CMK (cell line): ENCODE measurements around the gene FAM171A1.

ENCODE experiments used
- DNase-seq: peaks from one replicate; pipeline ENCODE4 v3.0.0-alpha.2; 2010; ENCODE audit warnings: low read depth

Gene FAM171A1

DNA sequence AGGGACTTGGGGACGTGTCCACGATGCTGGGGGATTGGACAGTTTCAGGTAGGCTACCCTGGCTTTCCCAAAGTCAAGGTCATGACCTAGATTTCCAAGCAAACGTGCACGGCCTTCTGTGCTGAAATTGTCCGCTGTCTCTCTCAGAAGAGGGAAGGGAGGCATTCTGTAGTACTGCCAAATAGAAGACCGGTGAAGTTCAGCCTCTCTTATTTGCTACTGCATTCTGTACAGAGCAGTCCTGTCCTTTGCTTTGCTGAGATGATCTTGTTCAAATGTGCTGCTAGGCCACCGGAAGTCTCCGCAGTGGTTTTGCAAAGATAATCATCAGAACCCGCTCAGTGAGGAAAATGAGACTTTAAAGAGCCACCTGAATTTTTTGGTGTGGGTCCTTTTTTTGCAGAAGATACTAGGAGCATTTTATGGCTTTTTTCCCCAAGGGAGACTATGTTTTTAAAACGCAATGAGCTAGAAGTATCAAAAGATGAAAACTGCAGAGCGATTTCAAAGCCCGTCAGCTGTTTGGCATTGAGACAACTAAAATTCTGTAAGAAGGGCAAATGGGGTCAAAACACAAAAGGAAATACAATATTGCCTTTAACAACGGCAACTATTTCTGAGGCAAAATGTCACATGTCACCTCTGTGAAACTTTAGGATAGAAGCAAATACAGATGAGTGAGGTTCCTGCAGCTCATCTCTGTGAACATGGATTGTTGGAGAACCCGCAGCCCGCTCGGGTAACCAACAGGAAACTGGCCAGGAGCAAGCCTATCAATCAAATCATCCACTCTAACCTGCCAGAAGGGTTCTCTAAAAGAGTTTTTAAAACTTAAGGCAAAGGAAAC lies 201.3 kb downstream of the FAM171A1 start:
- peak; percentile 14 for DNase-seq

DNA sequence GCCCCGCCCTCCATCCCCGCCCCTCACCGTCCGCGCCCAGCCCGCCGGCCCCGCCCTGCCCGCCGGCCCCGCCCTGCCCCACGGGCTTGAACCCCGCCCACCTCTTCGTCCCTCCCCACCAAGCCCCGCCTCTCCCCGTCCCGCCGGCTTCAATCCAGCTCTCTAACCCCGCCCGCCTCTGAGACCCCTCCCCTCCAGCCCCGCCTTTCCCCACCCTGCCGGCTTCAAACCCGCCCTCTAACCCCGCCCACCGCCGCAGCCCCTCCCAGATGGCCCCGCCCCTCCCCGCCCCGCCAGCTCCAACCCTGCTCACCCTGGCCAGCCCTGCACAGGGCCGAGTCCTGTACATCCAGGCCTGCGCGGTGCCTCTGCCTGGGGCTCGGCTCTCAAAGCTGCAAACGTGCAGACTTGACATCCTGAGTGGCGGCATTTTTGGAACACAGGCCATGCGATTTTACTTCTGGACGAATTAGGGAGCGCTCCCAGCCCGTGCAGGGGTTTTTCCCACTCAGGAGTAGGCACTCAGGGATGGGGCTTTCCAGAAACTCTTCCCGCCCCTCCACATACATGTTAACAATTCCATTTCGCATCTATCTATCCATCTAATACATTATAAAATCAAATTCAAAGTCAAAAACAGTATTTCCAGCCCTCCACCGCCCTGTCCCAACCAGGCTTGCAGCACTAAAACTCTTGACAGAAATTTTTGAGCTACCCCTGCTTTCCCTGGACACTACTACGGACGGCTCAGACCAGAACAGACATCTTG lies 202.1 kb downstream of the FAM171A1 start:
- DNase-seq, result peak; percentile 75

DNA sequence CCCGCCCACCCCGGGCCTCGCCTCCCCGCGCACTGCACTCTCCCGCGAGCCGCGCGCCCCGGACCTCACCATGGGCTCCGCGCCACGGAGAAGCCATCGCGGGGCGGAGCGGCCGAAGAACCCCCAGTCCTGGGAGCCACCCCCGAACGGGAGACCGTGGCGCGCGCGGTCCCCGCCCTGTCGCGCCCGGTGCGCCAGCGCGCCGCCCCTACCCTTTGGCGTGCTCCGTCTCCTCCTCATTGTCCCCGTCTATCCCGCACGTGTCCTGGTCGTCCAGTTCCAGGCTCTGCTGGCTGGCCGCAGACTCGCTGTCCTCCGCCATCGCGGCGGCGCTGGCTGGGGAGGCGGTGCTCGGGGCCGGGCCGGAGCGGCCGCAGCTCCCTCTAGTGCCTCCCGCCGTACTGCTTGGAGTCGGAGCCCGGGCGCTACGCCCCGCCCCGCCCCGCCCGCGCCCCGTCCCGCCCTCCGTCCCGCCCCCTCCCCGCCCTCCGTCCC lies 202.8 kb downstream of the FAM171A1 start, which contains the start of gene NMT2:
NMT2 (minus strand) TSS at position 403 of the 495 bp plus-strand sequence; CDS start at position 322, 81 bp downstream.
- DNase-seq, result peak; percentile 41

DNA sequence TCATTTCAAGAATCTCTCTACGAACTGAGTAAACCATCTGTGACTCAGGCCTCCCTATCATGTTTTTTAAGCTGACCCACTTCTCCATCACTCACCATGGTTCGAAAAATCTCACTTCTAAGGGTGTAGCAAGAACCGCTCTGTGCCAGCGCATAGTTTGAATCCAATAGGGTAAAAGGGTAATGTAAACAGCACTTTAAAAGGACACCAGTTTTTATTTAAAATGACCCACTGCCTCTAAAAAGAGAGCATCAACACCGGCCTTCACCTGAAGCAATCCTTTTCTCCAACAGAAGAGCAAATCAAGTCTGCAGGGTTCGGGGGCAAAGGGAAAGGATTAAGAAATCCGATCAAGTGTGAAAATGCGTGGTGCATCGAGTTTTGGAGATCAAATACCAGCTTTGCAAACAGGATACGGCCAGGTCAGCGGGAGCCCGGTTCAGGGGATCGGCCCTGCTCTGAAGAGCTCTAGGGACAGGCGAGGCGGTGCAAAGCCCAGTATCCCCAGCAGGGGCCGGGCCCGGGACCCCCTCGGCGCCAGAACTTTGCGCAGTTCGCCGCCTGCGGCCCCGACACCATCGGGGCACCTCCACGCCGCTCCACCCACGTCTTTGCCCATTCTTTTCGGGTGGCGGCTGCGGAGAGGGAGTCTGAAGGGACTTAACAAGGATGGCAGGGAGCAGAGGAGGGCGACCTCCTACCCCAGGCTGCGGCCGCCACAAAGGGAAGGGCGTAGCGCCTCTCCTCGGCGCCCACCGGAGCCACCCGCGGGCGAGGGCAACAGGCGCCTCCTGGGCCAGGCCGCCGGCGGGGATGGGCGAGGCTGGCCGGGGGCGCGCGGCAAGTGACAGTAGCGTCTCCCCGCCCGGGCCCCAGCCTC lies 203.4 kb downstream of the FAM171A1 start:
- no peak for DNase-seq

DNA sequence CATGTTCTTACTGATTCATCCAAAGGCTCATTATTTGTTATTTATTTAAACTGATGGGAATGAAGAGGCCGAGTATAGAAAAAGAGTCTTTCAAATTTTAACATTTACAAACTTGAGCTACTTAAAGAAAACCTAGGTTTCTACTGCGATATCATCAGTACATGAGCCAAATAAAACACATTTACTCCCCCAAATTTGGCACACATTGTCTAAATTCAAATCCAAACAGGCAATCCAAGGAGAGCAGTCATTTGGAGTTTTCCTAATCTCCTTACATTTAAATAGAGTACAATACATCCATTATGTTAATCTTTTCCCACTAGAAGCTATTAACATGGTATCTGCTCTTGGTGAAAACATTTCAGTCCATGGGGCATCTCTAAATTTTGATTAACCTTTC lies 204.8 kb downstream of the FAM171A1 start:
- no peak for DNase-seq

DNA sequence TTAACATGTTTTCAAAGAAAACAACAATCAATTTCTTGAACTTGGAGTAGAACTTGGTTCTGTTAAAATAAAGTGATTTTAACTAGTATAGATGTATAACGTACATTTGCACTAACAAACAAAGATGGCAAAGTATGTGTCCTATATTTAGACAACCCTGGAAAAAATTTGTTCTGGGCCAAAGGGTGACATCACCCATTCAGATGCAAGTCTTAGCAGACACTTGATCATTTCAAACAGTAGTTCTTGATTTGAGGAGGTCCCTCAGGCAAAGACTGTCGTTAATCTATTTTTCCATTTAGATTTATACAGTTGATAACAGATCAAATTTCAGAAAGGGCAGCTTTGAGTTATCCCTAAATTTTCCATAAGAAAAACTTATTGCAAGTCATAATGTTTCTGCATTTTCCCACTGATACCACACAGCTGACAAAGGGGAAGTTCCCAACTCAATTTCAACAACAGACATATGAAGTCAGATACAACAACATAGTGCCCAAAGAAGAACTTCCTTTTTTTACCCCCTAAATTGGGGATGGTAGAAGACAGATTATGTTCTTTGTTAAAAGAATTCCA lies 207.7 kb downstream of the FAM171A1 start:
- DNase-seq, result no peak
